H4 (cell line): ENCODE measurements around the gene THADA. TPM values are rescaled to one million over a fixed set of nuclear protein-coding genes. Genes with fewer than 3 reads are reported as not detected.
"Not testable (repeated sequence)": the region's sequence is repeated elsewhere in the genome, so short reads cannot be mapped to it uniquely, and the experiment has no call there.

Source experiments
- DNase-seq: peaks from one replicate; pipeline ENCODE4 v3.0.0-alpha.2; 2015; ENCODE audit warnings: low spot score
- total RNA-seq: library from RNA; depleted of rRNA; stranded (reverse); fragments of >200 nt; shearing (Covaris generic); gene quantifications from 2 replicates; pipeline ENCODE4 v1.2.3, GENCODE V29; 2014; rRNA removed

THADA gene
- total RNA-seq, 1 experiment from 2014 or later = 10.9 TPM

- DNase-seq = not testable (repeated sequence)
Measured at GRCh38 chr2:43189861-43190260, 406.0 kb downstream of the THADA start.

- DNase-seq = no peak
Measured at GRCh38 chr2:43188561-43189386, 407.1 kb downstream of the THADA start.

GRCh38 chr2:43186679-43187374 lies 409.0 kb downstream of the THADA start:
- no peak for DNase-seq

GRCh38 chr2:43186321-43186678 lies 409.5 kb downstream of the THADA start:
- DNase-seq = no peak

- no peak for DNase-seq
Measured at GRCh38 chr2:43185146-43185545, 410.7 kb downstream of the THADA start.

GRCh38 chr2:43184339-43184895 lies 411.4 kb downstream of the THADA start:
- no peak for DNase-seq

GRCh38 chr2:43183743-43184142 lies 412.1 kb downstream of the THADA start:
- no peak for DNase-seq

- no peak for DNase-seq
Measured at GRCh38 chr2:43180897-43181296, 414.9 kb downstream of the THADA start.

Other genes with a start within 250 kb of the THADA start
- 0.70 and 0.75 TPM in 2 replicates for gene PLEKHH2, start 41.2 kb upstream of the THADA start, total RNA-seq
- 3.9 and 4.2 TPM in 2 replicates for gene C1GALT1C1L, start 80.4 kb upstream of the THADA start, total RNA-seq
- gene DYNC2LI1, start 178.0 kb upstream of the THADA start, total RNA-seq = 13.5 and 21.5 TPM in 2 replicates
- gene ABCG5, start 242.8 kb upstream of the THADA start, total RNA-seq = not detected in 2 replicates
- not detected in 2 replicates for gene ABCG8, start 242.9 kb upstream of the THADA start, total RNA-seq